CD4-positive, alpha-beta T cell (primary cell): Measurements from ENCODE around the gene ANAPC10. TPM values are rescaled to one million over a fixed set of nuclear protein-coding genes. Genes with fewer than 3 reads are reported as not detected.

Experiments
- ATAC-seq: fragments of 200-7000 bp; cut with Tn5 transposase; one replicate; pipeline ENCODE4 v1.10.0; 2022; ENCODE audit warnings: mild to moderate bottlenecking; ENCODE audit not compliant: poor library complexity
- CTCF ChIA-PET: fragments of 350-600 bp; sonication (Branson Sonifier 250); formaldehyde crosslinking; loops from one replicate; lab custom pipeline; 2021; ENCODE audit warnings: antibody characterized with exemption, inconsistent platforms; lab: Charles Lee
- POLR2A ChIA-PET: fragments of 350-600 bp; sonication (Branson Sonifier 250); formaldehyde crosslinking; loops from one replicate; lab custom pipeline; 2021; ENCODE audit warnings: antibody characterized with exemption, inconsistent platforms; lab: Charles Lee
- DNase-seq, 14 experiments: peaks; one replicate each; pipeline ENCODE4 v3.0.0-alpha.2; 2013 to 2020; ENCODE audit warnings: mixed read lengths in 2 of 14
- H3K27ac ChIP-seq, 2 donors: one replicate each; pipeline versions ENCODE4 v1.5.1 to v1.7.0; 2013; ENCODE audit warnings: low read length in 2 of 2, low read depth in 1 of 2, mild to moderate bottlenecking in 1 of 2
- H3K27me3 ChIP-seq, 2 experiments: 1 replicate in 1 of 2; 2 replicates in 1 of 2; pipeline versions ENCODE4 v1.6.1 to v1.7.0; 2013; ENCODE audit warnings: low read length in 2 of 2, control low read depth in 1 of 2, mild to moderate bottlenecking in 1 of 2, moderate library complexity in 1 of 2; ENCODE audit not compliant: insufficient read depth in 2 of 2, control insufficient read depth in 1 of 2
- H3K36me3 ChIP-seq: one replicate; pipeline ENCODE4 v1.6.1; 2013; ENCODE audit warnings: low read length, control low read depth; ENCODE audit not compliant: insufficient read depth
- H3K4me1 ChIP-seq: one replicate; pipeline ENCODE4 v1.6.1; 2013; ENCODE audit warnings: low read length, control low read depth; ENCODE audit not compliant: insufficient read depth
- H3K4me3 ChIP-seq: one replicate; pipeline ENCODE4 v1.5.1; 2013; ENCODE audit warnings: mild to moderate bottlenecking, low read length, moderate library complexity
- H3K9me3 ChIP-seq, 2 experiments: 1 replicate in 1 of 2; 2 replicates in 1 of 2; pipeline versions ENCODE4 v1.6.1 to v1.7.0; 2013; ENCODE audit warnings: low read length in 2 of 2, mild to moderate bottlenecking in 2 of 2, control low read depth in 1 of 2, moderate library complexity in 1 of 2; ENCODE audit not compliant: control insufficient read depth in 1 of 2, insufficient read depth in 1 of 2
- H3K27ac Mint-ChIP-seq: one replicate; pipeline ENCODE4 v1.8.0; 2020; ENCODE audit warnings: mixed read lengths
- H3K27me3 Mint-ChIP-seq: one replicate; pipeline ENCODE4 v1.8.0; 2021; ENCODE audit warnings: mixed read lengths
- H3K36me3 Mint-ChIP-seq: one replicate; pipeline ENCODE4 v1.8.0; 2021; ENCODE audit warnings: low read depth, mixed read lengths
- H3K4me1 Mint-ChIP-seq: one replicate; pipeline ENCODE4 v1.8.0; 2021; ENCODE audit warnings: low read depth, mixed read lengths
- H3K4me3 Mint-ChIP-seq: one replicate; pipeline ENCODE4 v1.8.0; 2020; ENCODE audit warnings: mild to moderate bottlenecking, mixed read lengths
- H3K9me3 Mint-ChIP-seq: one replicate; pipeline ENCODE4 v1.8.0; 2020; ENCODE audit warnings: mixed read lengths
- CTCF ChIP-seq: fragments of 200-600 bp; IDR thresholded peaks from one replicate; pipeline ENCODE4 v1.8.0; 2022; ENCODE audit warnings: antibody characterized with exemption, mild to moderate bottlenecking
- intact Hi-C, 2 experiments: fragments of 100-400 bp; cut with DNase I in 1 of 2; cut with micrococcal nuclease in 1 of 2; formaldehyde crosslinking; loops; one replicate each; pipeline versions ENCODE4 v1.15.1 to v1.9.0; 2023 to 2025; cut with DNase I, micrococcal nuclease
- total RNA-seq, 174 experiments: library from RNA in 2 of 174; stranded (reverse) in 2 of 174; gene quantifications; one replicate each; pipeline ENCODE4 v1.2.3 and lab custom pipeline; 2021 to 2026

Gene ANAPC10
- total RNA-seq, 2 experiments from 2014 or later, result 25.8 to 27.5 TPM

DNA sequence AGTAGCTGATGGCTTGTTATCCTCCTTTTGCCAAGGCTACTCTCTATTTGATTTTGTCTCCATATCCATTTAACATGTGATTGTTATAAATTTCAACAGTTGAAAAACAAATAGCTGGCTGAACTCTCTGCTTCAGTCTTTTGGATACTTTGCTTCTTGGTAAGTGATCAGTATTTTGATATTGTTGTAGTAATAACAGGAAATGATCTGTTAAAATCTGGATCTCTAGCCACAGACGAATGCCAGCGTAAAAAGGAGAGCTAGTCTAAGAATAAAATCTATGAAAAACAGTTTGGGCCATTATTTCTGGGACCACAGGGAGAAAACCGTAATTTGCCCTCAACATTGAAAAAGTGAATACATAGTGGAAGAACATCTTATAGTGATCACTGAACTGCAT is 113.8 kb downstream of the ANAPC10 start:
- H3K4me1 Mint-ChIP-seq, result no peaks in the 10 kb centered on the region
- H3K9me3 Mint-ChIP-seq, result peaks cover 6% of the 10 kb centered on the region
- H3K9me3 ChIP-seq, result peaks cover 0 to 5% of the 10 kb centered on the region in 2 experiments
- H3K27me3 Mint-ChIP-seq, result no peaks in the 10 kb centered on the region
- H3K4me3 ChIP-seq, result no peak overlapping the region
- no peak overlapping the region for H3K4me3 Mint-ChIP-seq
- POLR2A ChIA-PET, result no interaction called here
- TF ChIP-seq CTCF, result no peak
- no peak overlapping the region for H3K27ac Mint-ChIP-seq
- CTCF ChIA-PET, result no interaction called here
- no peaks in the 10 kb centered on the region for H3K4me1 ChIP-seq
- DNase-seq, result no peak
- no peaks in the 10 kb centered on the region for H3K36me3 ChIP-seq
- intact Hi-C loops, result no loop called here
- no peak overlapping the region for H3K27ac ChIP-seq
- ATAC-seq, result no peak
- H3K36me3 Mint-ChIP-seq, result peaks cover 9% of the 10 kb centered on the region
- no peaks in the 10 kb centered on the region for H3K27me3 ChIP-seq

- POLR2A ChIA-PET, result no interaction called here
- no peaks in the 10 kb centered on the region for H3K27me3 ChIP-seq
- CTCF ChIA-PET, result no interaction called here
- no peak overlapping the region for H3K27ac ChIP-seq
- H3K4me3 ChIP-seq, result no peak overlapping the region
- TF ChIP-seq CTCF, result no peak
- H3K4me1 ChIP-seq, result no peaks in the 10 kb centered on the region
- DNase-seq, result no peak
- H3K36me3 ChIP-seq, result no peaks in the 10 kb centered on the region
- Mint-ChIP-seq H3K4me3 (no peak overlapping the region), H3K9me3 (peaks cover 13% of the 10 kb centered on the region), H3K36me3 (no peaks in the 10 kb centered on the region), H3K27me3 (no peaks in the 10 kb centered on the region), H3K4me1 (no peaks in the 10 kb centered on the region), H3K27ac (no peak overlapping the region)
- intact Hi-C loops, result no loop called here
- ATAC-seq, result no peak
- H3K9me3 ChIP-seq, result no peaks in the 10 kb centered on the region
Observed at GRCh38 chr4:144975718-144976117, 122.3 kb downstream of the ANAPC10 start.

GRCh38 chr4:144970597-144970996 is 127.4 kb downstream of the ANAPC10 start:
- no peaks in the 10 kb centered on the region for H3K27me3 ChIP-seq
- no peaks in the 10 kb centered on the region for H3K4me1 ChIP-seq
- ATAC-seq (no peak), DNase-seq (no peak)
- H3K27ac Mint-ChIP-seq, result no peak overlapping the region
- H3K27ac ChIP-seq, result no peak overlapping the region
- CTCF ChIA-PET, result interaction anchor here (0.5 kb wide), 1 partner anchor 1359 kb away, joined by 3 read pairs; no protein-coding TSS in a partner anchor
- POLR2A ChIA-PET, result no interaction called here
- no peaks in the 10 kb centered on the region for H3K36me3 Mint-ChIP-seq
- TF ChIP-seq CTCF, result no peak
- no peaks in the 10 kb centered on the region for H3K4me1 Mint-ChIP-seq
- no peak overlapping the region for H3K4me3 Mint-ChIP-seq
- peaks cover 4% of the 10 kb centered on the region for H3K9me3 Mint-ChIP-seq
- intact Hi-C loops, result no loop called here
- H3K27me3 Mint-ChIP-seq, result no peaks in the 10 kb centered on the region
- no peak overlapping the region for H3K4me3 ChIP-seq
- H3K9me3 ChIP-seq, result no peaks in the 10 kb centered on the region
- no peaks in the 10 kb centered on the region for H3K36me3 ChIP-seq
